Activated B cell treated with CpG ODN at 0.5 μM for 24 hours (primary cell): ENCODE data around the gene SPDYE6. TPM values are rescaled to one million over a fixed set of nuclear protein-coding genes. Genes with fewer than 3 reads are reported as not detected.

Experiments
- ATAC-seq: fragments of 200-7000 bp; cut with Tn5 transposase; one replicate; pipeline ENCODE4 v1.10.0; 2021; ENCODE audit warnings: low read depth, mild to moderate bottlenecking, moderate library complexity
- CTCF ChIA-PET: fragments of 350-600 bp; sonication (Branson Sonifier 250); formaldehyde crosslinking; loops from one replicate; lab custom pipeline; 2021; ENCODE audit warnings: antibody characterized with exemption; lab: Charles Lee
- POLR2A ChIA-PET: fragments of 350-600 bp; sonication (Branson Sonifier 250); formaldehyde crosslinking; loops from one replicate; lab custom pipeline; 2021; ENCODE audit warnings: antibody characterized with exemption; lab: Charles Lee
- DNase-seq: peaks from one replicate; pipeline ENCODE4 v3.0.0; 2022
- H3K27ac Mint-ChIP-seq: one replicate; pipeline ENCODE4 v1.8.0; 2020; ENCODE audit warnings: mixed read lengths
- H3K27me3 Mint-ChIP-seq: one replicate; pipeline ENCODE4 v1.8.0; 2021; ENCODE audit warnings: mixed read lengths
- H3K36me3 Mint-ChIP-seq: one replicate; pipeline ENCODE4 v1.8.0; 2021; ENCODE audit warnings: low read depth, mixed read lengths
- H3K4me1 Mint-ChIP-seq: one replicate; pipeline ENCODE4 v1.8.0; 2021; ENCODE audit warnings: mixed read lengths
- H3K4me3 Mint-ChIP-seq: one replicate; pipeline ENCODE4 v1.8.0; 2020; ENCODE audit warnings: mild to moderate bottlenecking, mixed read lengths
- H3K9me3 Mint-ChIP-seq: one replicate; pipeline ENCODE4 v1.8.0; 2020; ENCODE audit warnings: mixed read lengths
- CTCF ChIP-seq: fragments of 200-600 bp; IDR thresholded peaks from one replicate; pipeline ENCODE4 v1.8.0; 2022; ENCODE audit warnings: antibody characterized with exemption, mild to moderate bottlenecking
- intact Hi-C: fragments of 100-400 bp; cut with micrococcal nuclease; formaldehyde crosslinking; loops from one replicate; pipeline ENCODE4 v1.15.1; 2024
- total RNA-seq: library from RNA; stranded (reverse); gene quantifications from 2 replicates; pipeline ENCODE4 v1.2.3, GENCODE V29; 2022

The SPDYE6 gene
- total RNA-seq, 1 donor from 2014 or later, result not detected

GRCh38 chr7:102313997-102314780, 42.1 kb downstream of the SPDYE6 start:
- Mint-ChIP-seq H3K4me3 (no peak overlapping the region), H3K27ac (no peak overlapping the region), H3K36me3 (peaks cover 63% of the 10 kb centered on the region), H3K4me1 (peaks cover 33% of the 10 kb centered on the region), H3K27me3 (no peaks in the 10 kb centered on the region), H3K9me3 (no peaks in the 10 kb centered on the region)
- ChIA-PET CTCF (no interaction called here), POLR2A (interaction anchor here (1.3 kb wide), 1 partner anchor 23 kb away, joined by 4 read pairs; no protein-coding TSS in a partner anchor)
- ATAC-seq (no peak), DNase-seq (no peak)
- intact Hi-C loops, result no loop called here
- no peak for TF ChIP-seq CTCF

- CTCF ChIA-PET, result interaction anchor here (0.7 to 1.3 kb wide), 2 partner anchors 13 to 24 kb away, joined by 3 to 5 read pairs; no protein-coding TSS in a partner anchor
- H3K4me1 Mint-ChIP-seq, result peaks cover 49% of the 10 kb centered on the region
- H3K27ac Mint-ChIP-seq, result peak overlapping the region; percentile 73
- DNase-seq, result no peak
- ATAC-seq, result no peak
- POLR2A ChIA-PET, result interaction anchor here (0.7 to 4.1 kb wide), 3 partner anchors 14 to 24 kb away, joined by 3 to 24 read pairs (median 4); partner anchors contain the start of gene SH2B2
- TF ChIP-seq CTCF, result no peak
- no peaks in the 10 kb centered on the region for H3K27me3 Mint-ChIP-seq
- no peaks in the 10 kb centered on the region for H3K9me3 Mint-ChIP-seq
- intact Hi-C loops, result no loop called here
- peaks cover 55% of the 10 kb centered on the region for H3K36me3 Mint-ChIP-seq
- peak overlapping the region; percentile 4 for H3K4me3 Mint-ChIP-seq
Measured at GRCh38 chr7:102312317-102312716, 43.9 kb downstream of the SPDYE6 start.

GRCh38 chr7:102310414-102310815, 45.8 kb downstream of the SPDYE6 start:
- TF ChIP-seq CTCF, result no peak
- ChIA-PET POLR2A (interaction anchor here (4.1 kb wide), 1 partner anchor 23 kb away, joined by 24 read pairs; the partner anchor contains the start of gene SH2B2), CTCF (no interaction called here)
- H3K27ac Mint-ChIP-seq, result peak overlapping the region; percentile 66
- peaks cover 40% of the 10 kb centered on the region for H3K36me3 Mint-ChIP-seq
- H3K27me3 Mint-ChIP-seq, result no peaks in the 10 kb centered on the region
- intact Hi-C loops, result no loop called here
- H3K4me3 Mint-ChIP-seq, result no peak overlapping the region
- no peaks in the 10 kb centered on the region for H3K9me3 Mint-ChIP-seq
- peaks cover 64% of the 10 kb centered on the region for H3K4me1 Mint-ChIP-seq
- DNase-seq, result no peak
- ATAC-seq, result no peak

GRCh38 chr7:102306916-102307677, 49.1 kb downstream of the SPDYE6 start:
- peak; percentile 88 for ATAC-seq
- ChIA-PET POLR2A (interaction anchor here (0.6 to 8.3 kb wide), 16 partner anchors 9 to 286 kb away, joined by 3 to 180 read pairs (median 5); partner anchors contain the start of genes PRKRIP1 and SH2B2), CTCF (interaction anchor here (0.9 to 2.0 kb wide), 4 partner anchors 16 to 84 kb away, joined by 3 to 10 read pairs (median 6); partner anchors contain the start of gene SH2B2)
- intact Hi-C loops, result loop anchor here (1.0 to 5.0 kb wide), 5 partner anchors 14 to 89 kb away; partner anchors contain the start of gene PRKRIP1
- H3K9me3 Mint-ChIP-seq, result no peaks in the 10 kb centered on the region
- peaks cover 85% of the 10 kb centered on the region for H3K4me1 Mint-ChIP-seq
- peak overlapping the region; percentile 74 for H3K4me3 Mint-ChIP-seq
- H3K36me3 Mint-ChIP-seq, result peaks cover 25% of the 10 kb centered on the region
- DNase-seq, result peak; percentile 80
- no peak for TF ChIP-seq CTCF
- peak overlapping the region; percentile 92 for H3K27ac Mint-ChIP-seq
- H3K27me3 Mint-ChIP-seq, result no peaks in the 10 kb centered on the region
